GM12892 (cell line): ENCODE results near the gene DSCAML1.

Experiments
- POLR2A ChIP-seq: IDR thresholded peaks from 2 replicates; pipeline ENCODE4 v1.6.1; 2011; ENCODE audit warnings: low read depth, low read length, control low read depth
- POLR2AphosphoS5 ChIP-seq: IDR thresholded peaks from 2 replicates; pipeline ENCODE4 v1.6.1; 2011; ENCODE audit warnings: low read depth, low read length, control low read depth
- TAF1 ChIP-seq: IDR thresholded peaks from 2 replicates; pipeline ENCODE4 v1.6.1; 2011; ENCODE audit warnings: low read depth, mild to moderate bottlenecking, control low read depth, low read length, borderline replicate concordance

- TF ChIP-seq POLR2A (no peak), POLR2AphosphoS5 (no peak), TAF1 (no peak)
These were observed 269.7 kb downstream of the DSCAML1 start for GRCh38 chr11:117527271-117527670.
